CD4-positive, alpha-beta T cell treated with Interleukin-15 for 1 hour (primary cell): ENCODE data around the gene ZDHHC3.

ENCODE experiments used
- DNase-seq: peaks from one replicate; pipeline ENCODE4 v3.0.0-alpha.2; 2020

The ZDHHC3 gene

DNA sequence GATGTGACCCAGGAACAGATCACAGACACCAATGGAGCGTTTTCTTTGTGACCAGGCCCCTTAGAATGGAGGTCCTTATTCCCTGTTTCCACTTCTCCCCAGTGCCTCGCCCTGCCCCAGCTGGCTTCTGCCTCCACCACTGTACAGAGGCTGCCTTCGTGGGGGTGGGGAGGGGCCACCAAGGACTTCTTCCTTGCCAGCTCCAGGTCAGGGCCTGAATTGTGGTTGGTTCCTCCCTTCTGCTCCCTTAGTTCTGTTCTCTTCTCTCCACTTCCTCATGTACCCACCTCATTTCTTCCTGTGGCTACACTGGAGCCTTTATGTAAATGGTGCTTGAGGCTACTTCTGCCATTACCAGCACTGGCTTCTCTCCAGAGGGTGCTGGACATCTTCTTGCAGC is 85.1 kb downstream of the ZDHHC3 start:
- DNase-seq: no peak

DNA sequence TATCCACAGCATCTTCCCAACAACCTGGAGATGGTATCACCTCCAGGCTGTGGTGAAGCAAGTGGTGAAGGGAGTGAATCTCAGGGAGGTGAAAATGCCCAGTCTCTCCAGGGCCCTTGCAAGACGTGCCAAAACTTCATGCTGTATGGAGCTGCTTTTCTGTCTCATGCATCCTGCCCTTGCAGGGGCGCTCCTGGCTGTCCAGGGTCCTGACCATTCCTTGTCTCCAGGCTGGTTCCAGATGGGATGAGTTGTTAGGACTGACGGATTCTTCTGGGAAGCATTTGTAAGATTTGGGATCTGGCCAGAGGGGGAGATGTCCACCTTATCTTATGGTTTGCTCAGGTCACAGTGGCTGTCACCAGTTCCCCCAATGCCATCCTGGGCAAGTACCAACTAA is 85.7 kb downstream of the ZDHHC3 start:
- DNase-seq: no peak

DNA sequence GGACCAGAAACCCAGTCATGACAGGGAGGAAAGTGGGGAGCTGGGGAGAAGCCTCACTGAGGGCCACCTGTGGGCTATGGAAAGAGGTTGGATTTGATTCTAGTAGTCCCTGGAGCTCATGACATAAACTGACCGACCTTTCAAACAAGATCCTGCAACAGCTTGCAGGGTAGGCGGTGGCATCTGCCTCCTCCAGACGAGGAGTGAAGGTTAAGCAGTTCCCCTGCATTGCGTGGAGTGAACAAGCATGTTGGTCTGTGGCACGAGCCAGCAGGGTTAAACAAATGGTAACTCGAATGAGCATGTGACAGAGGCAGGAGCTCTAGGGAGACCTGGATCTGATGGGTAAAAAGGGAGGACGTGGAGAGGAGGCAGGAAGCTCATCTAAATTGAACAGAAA is 88.9 kb downstream of the ZDHHC3 start:
- DNase-seq: no peak

DNA sequence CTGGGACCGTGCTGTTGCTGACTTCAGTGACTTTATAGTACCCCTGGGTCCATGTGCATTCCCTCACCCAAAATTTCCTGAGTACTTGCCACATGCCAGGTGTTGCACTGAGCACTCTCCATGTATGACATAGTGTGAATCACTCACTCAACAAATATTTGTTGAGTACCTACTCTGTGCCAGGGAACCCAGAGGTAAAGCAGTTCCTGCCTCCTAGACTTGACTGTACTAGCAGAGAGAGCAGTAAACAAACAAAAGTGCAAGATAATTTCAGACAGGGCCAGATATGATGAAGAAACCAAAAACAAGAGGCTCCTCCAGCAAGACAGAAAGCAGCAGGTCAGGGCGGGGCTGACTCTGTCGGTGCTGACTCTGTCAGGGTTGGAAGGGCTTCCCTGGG is 89.4 kb downstream of the ZDHHC3 start:
- DNase-seq: no peak

DNA sequence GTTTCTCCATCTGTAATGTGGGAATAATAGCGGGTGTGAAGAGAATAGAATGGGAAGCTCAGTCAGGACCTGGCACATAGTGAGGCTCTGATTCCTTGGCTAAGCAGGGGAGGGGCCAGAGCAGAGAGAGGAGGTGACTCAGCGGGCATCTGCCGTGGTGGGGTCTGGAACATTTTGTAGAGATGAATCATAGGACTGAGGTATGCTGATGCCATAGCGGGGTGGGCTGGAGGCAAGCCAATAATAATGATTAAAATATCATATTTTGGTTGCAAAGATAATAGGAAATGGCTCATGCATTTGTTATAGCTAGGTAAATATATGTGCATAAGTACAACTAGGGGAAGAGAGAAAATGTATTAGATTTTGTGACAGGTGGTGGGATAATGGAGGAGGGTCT is 90.4 kb downstream of the ZDHHC3 start:
- DNase-seq: no peak

DNA sequence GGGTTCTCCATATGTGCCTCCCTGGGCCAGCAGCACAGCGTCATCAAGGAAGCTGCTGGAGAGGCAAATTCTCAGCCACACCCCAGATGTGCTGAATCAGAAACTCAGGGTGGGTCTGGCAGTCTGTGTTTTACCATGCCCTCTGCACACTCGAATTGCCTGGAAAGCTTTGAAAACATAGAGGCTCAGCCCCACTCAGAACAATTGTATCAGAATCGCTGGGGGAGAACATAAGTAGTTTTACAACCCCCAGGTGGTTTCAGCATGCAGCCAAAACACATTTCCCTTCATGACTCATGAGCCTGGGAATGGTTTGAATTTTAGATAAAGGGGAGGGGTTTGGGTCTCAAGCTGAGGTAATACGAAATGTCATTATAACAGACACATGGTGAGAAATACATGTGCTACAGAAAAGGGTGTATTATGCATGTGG is 92.0 kb downstream of the ZDHHC3 start:
- DNase-seq: no peak

DNA sequence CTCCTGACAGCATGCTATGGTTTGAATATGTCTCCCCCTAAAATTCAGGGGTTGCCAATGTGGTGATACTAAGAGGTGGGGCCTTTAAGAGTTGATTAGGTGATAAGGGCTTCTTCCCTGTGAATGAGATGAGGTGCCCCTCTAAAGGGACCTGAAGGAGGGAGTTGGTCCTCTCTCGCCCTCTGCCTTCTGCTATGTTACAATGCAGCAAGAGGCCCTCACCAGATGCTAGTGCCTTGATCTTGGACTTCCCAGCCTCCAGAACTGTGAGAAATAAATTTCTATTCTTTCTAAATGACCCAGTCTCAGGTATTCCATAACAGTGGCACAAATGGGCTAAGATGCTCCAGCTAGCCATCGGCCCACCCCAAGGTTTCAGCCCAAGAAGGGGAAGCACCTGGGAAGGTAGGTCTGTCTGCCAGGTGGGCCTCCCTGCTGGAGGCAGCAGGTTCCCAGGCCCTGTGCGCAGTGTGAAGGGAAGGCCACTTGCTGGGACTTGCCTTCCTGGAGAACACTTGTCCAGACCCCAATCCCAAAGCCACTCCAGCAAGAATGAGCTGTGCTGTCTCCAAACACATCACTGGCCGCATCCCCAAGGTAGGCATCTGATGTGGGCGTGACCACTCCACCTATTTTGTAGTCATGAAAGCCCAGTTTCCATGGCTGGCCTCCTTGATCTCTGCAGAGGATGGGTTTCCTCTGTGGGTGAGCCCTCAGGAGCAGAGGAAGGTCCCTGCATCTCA is 92.6 kb downstream of the ZDHHC3 start:
- DNase-seq: no peak

DNA sequence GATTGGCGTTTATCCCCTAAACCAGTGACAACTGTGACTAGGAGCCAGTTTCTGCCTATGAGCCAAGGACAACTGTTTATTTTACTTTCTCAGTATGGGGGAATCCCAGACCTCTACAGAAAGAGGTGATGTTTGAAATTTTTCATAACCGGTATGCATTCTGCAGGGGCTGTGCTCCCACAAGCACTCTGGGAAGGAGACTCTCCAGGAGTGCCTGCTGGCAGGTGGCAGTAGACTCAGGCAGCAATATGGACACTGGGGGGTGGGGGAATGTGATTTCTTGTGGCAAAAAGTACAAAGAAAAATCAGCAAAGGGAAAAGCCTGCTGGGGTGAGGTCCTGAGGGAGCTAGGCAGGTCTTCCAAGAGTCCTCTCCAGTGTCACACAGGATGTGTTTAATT is 95.7 kb downstream of the ZDHHC3 start:
- DNase-seq: no peak

DNA sequence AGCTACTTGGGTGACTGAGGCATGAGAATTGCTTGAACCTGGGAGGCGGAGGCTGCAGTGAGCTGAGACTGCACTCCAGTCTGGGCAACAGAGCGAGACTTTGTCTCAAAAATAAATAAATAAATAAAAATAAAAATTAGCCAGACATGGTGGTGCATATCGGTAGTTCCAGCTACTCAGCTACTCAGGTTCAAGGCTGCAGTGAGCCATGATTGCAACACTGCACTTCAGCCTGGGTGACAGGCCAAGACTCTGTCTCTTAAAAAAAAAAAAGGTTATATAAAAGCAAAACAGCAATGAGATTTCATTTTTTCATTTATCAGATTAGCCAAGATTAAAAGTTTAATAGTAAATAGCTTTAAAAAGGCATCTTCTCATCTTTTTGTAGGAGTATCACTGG is 98.6 kb downstream of the ZDHHC3 start:
- DNase-seq: no peak

DNA sequence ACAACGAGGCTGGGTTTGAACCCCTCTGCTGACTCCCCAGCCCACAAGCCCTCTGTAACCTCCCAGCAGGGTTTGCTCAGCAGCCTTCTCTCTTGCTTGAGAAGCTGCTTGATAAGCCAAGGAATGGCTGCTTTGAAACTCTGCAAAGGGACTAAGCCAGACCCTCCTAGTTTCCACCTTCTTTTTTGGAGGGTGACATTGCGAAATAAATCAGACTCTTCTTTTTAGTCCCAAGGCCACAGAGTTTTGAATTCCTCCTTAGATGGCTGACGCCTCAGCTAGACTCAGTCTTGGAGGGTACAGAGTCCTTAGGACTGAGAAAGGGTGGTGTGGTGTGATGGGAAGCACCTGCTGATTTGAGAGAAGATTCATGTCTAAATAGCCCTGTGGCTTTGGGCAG is 100.4 kb downstream of the ZDHHC3 start:
- DNase-seq: no peak
